ENCODE measurements around the gene NAV1. TPM values are rescaled to one million over a fixed set of nuclear protein-coding genes. Genes with fewer than 3 reads are reported as not detected.

NAV1 gene
- total and polyA plus RNA-seq, 2 donors (not counting 3 experiments of a cell fraction or from before 2014, with no cell fraction given), result 19.9 to 138 TPM

GRCh38 chr1:201570886-201571624 is 32.1 kb downstream of the NAV1 start:
- Histone ChIP-seq H4K20me1 (replicated peaks; ENCODE audit: control insufficient read depth, extremely low read depth, insufficient read depth, low read length) (peaks cover 3% of the 10 kb centered on the region), H2AFZ (ENCODE audit: low read depth, low read length) (no peak overlapping the region)

More at GRCh38 chr1:201570886-201571624, 32.1 kb downstream of the NAV1 start:
- BruUV-seq (replicated peaks), result no TSS peak
- dilution Hi-C loops (cut with MboI; ENCODE audit: extremely low pct_ligation_motif_present, low sequenced_read_pairs), result loop anchor here (25.0 kb wide), 1 partner anchor 141 kb away; no protein-coding TSS in a partner anchor
- TF ChIP-seq POLR2AphosphoS5 (IDR thresholded peaks at IDR 0.05; ENCODE audit: insufficient read depth, low read depth, low read length), result no peak
- no peak for TF ChIP-seq CTCF (IDR thresholded peaks at IDR 0.05; ENCODE audit: extremely low read depth in 1 of 2, insufficient read depth in 1 of 2, low read depth in 1 of 2, low read length in 2 of 2)
- no peak for TF ChIP-seq FOS (IDR thresholded peaks at IDR 0.05; ENCODE audit: borderline replicate concordance, insufficient read depth, low read length)
- TF ChIP-seq EZH2 (IDR thresholded peaks at IDR 0.05; ENCODE audit: borderline replicate concordance, low read depth, low read length, severe bottlenecking), result no peak
- TF ChIP-seq MAX (IDR thresholded peaks at IDR 0.05; ENCODE audit: insufficient read depth, insufficient read length), result no peak
- no peak for TF ChIP-seq JUN (IDR thresholded peaks at IDR 0.05; ENCODE audit: borderline replicate concordance, insufficient read depth, insufficient read length, low read depth)
- TF ChIP-seq MYC (IDR thresholded peaks at IDR 0.05; ENCODE audit: low read depth, low read length), result no peak
- no peak for TF ChIP-seq GATA2 (IDR thresholded peaks at IDR 0.05; ENCODE audit: insufficient read depth, insufficient read length, low read depth, low read length)
- TF ChIP-seq POLR2A (IDR thresholded peaks at IDR 0.05; ENCODE audit: low read depth, low read length), result no peak
- DNase-seq (ENCODE audit: low read depth, low spot score) (peak; percentile 36), FAIRE-seq (peak; percentile 77)
- Histone ChIP-seq H3K79me2 (ENCODE audit: control insufficient read depth, insufficient read depth, low read length) (peaks cover 87% of the 10 kb centered on the region), H3K4me1 (ENCODE audit: control insufficient read depth, extremely low read depth, insufficient read depth, low read length) (peaks cover 22% of the 10 kb centered on the region), H3K4me2 (ENCODE audit: insufficient read depth, low read length) (no peak overlapping the region), H3K27ac (ENCODE audit: insufficient read depth, low read depth, low read length) (no peak overlapping the region), H3K36me3 (ENCODE audit: control insufficient read depth in 2 of 2, extremely low read depth in 1 of 2, insufficient read depth in 2 of 2, low read length in 2 of 2) (no peaks in the 10 kb centered on the region), H3K9me3 (replicated peaks; ENCODE audit: control insufficient read depth, insufficient read depth, low read length) (no peaks in the 10 kb centered on the region), H3K9me1 (replicated peaks; ENCODE audit: control insufficient read depth, extremely low read depth, insufficient read depth, low read length) (no peaks in the 10 kb centered on the region), H3K9ac (replicated peaks; ENCODE audit: extremely low read depth, insufficient read depth, low read length) (no peak overlapping the region), H3K4me3 (replicated peaks in 1 of 3; ENCODE audit: insufficient read depth in 1 of 3, low read depth in 1 of 3, low read length in 3 of 3) (no peak overlapping the region), H3K27me3 (ENCODE audit: control insufficient read depth in 2 of 2, insufficient read depth in 2 of 2, low read length in 2 of 2) (no peaks in the 10 kb centered on the region)
- ChIA-PET POLR2A (no interaction called here), CTCF (interaction anchor here (0.7 to 1.5 kb wide), 7 partner anchors 9 to 224 kb away, joined by 3 to 4 read pairs (median 3); no protein-coding TSS in a partner anchor)
- intact Hi-C loops (cut with micrococcal nuclease), result no loop called here
